HuH-7.5 (cell line): ENCODE data around the gene DGKE.

Source experiments
- DNase-seq: peaks from one replicate; pipeline ENCODE4 v3.0.0; 2011; ENCODE audit warnings: low spot score

DGKE gene

DNA sequence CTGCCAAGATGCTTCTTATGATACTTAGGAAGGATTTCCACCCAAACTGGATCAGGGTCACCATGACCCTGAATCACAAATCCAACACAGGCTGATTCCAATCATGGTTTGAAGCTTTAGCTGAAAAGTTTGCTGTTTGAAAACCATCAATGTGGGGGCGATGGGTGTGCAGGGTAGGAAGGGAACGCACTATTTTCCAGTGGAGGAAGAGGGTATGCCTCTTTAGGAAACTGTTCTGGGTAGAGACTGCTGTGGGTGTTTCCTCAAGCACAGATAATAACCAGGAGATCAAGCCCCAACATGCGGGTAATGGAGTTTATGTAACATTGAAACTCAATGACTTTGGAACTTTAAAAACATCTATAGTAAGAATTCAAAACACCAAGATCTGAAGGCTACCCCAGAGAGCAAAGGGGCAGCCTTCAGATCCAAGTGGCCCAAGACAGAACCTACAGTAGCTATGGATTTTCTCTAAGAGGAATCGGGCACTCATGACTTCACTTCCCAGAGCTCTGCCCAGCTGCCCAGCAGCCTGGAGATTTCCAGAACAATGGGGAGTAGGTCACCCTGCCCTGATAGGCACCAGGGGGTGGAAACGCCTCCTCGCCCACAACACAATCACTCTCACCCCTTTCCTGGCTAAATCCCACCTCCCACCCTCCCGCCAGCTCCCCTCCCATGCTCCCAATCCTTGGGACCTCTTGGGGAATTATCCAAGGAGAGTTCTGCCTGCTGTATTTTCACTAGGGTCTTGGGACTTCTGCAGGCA lies 57.1 kb downstream of the DGKE start:
- DNase-seq, result no peak

DNA sequence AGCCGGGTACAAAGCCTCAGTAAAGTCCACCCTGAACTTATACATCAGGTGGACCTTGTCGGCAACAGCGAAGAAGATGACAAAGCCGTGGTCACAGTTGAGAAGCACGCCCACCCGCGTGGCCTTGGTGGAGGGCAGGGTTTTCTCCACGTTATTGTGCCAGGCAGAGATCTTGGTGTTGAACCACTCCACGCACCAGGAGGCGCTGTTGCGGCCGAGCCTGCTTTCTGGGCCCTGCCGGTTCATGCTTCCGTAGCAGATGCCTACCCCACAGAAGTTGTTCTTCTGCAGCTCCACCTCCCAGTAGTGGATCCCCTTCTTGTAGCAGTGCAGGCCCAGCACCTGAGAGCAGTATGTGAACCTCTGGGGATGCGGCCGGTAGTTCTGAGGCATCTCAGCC lies 57.8 kb downstream of the DGKE start:
- no peak for DNase-seq

DNA sequence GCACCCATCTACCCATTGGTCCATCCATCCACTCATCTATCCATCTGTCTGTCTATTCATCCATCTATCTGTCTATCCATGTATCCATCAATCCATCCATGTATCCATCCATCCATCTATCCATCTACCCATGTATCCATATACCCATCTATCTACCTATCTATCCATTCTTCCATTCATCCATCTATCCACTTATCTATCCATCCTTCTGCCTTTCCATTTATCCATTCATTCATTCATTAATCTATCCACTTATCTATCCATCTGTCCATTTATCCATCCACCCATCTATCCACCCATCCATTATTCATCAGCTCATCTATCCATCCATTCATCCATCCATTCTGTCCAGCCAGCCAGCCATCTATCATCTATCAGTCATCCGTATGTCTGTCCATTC lies 58.4 kb downstream of the DGKE start:
- no peak for DNase-seq

DNA sequence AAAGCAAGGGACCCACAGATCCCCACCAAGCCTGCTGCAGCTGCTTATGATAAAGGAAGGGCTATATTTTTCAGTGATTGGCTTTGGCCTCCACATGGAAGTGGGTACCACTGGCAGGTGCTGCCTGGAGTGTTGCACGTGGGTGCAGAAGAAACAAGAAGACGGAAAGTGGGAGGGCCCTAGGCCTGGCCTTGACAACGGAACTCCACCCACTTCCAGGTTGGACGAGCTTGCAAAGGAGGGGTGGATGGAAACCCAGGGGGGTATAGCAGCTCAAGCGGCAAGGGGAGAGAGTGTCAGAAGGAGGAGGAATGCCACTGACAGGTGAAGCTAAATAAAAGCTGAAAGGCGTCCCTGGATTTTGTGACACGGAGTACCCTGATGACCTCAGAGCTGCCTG lies 59.6 kb downstream of the DGKE start:
- no peak for DNase-seq

DNA sequence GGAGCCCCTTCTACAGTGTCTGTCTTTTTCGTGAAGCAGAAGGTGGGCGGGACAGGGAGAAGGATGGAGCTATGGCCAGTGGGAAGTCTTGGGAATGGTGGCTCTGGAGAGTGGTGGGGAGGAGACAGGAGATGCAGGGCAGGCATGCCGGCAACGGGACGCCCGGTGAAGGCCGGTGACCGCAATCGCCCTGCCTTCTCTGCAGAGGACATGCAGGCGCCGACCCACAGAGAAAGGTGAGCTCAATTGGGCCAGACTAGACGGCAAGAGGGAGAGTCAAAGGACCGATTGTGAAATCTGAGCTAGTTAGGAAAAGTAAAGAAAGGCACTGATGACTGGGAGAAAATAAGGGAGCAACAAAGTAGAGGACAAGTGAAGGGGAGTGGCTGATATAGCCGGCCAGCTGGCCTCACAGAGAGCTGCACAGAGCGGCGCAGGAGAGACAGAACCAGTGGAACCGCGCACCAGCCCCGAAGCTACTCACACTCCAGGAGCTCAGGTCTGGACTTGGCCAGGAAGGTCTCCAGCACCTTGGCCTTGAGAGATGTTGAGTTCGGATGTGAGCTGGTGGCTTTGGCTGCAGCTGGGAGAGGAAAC lies 61.0 kb downstream of the DGKE start:
- DNase-seq, result no peak

DNA sequence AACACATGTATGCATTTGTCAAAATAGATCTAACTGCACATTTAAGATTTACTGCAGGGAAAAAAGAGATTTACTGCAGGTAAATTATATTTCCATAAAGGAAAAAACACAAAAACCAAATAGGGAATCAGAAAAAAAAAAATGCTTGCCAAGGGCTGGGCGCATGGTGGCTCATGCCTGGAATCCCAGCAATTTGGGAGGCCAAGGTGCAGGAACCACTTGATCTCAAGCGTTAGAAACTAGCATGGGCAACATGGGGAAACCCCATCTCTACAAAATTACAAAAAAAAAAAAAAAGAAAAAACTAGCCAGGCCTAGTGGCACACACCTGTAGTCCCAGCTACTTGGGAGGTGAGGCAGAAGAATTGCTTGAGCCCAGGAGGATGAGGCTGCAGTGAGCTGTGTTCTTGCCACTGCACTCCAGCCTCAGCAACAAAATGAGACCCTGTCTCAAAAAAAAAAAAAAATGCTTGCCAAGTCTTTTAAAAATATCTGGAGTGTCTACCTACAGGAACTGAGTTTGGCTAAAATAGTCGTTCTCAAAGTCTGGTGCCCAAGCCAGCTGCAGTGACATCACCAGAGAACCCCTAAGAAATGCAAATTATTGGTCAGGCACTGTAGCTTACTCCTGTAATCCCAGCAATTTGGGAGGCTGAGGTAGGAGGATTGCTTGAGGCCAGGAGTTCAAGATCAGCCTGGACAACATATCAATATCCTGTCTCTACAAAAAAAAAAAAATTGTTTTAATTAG lies 62.4 kb downstream of the DGKE start:
- no peak for DNase-seq

DNA sequence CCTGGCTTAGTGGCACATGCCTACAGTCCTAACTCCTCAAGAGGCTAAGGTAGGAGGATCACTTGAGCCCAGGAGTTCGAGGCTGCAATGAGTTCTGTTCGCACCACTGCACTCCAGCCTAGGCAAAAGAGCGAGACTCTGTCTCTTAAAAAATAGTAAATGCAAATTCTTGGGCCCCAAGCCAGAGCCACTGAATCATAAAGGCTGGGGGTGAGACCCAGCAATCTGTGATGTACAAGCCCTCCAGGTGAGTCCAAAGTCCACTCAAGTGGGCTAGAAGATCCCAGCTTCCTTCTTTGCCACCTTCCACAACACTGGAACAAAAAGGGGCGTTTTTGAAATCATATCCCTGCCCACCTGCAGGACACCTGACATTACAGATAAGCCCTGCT lies 63.0 kb downstream of the DGKE start:
- DNase-seq, result no peak

DNA sequence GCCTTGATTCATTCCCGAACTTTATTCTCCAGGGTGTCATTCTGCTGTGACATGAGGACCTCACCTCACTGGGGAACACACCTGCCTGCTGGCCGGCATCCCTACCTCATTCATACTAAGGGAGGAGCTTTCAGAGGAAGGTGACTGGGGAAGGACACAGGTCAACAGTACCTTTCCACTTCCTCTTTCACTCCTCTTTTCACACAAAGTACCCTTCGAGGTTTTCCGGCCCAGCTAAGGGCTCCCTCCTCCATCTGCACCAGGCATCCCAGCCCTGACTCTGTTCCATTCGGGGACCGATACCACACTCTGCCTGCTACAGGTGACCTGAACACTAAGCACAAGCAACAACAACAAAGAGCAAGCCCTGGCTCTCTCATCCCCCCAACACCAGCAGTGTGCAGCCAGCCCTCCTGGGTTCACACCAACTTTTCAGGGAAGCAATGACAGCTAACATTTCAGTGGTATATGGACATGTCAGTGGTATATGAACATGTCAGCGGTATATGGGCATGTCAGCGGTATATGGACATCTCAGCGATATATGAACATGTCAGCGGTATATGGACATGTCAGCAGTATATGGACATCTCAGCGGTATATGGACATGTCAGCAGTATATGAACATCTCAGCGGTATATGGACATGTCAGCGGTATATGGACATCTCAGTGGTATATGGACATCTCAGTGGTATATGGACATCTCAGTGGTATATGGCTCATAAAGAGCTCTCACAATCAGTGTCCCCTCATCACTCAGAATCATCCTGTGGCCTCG lies 63.9 kb downstream of the DGKE start:
- no peak for DNase-seq

DNA sequence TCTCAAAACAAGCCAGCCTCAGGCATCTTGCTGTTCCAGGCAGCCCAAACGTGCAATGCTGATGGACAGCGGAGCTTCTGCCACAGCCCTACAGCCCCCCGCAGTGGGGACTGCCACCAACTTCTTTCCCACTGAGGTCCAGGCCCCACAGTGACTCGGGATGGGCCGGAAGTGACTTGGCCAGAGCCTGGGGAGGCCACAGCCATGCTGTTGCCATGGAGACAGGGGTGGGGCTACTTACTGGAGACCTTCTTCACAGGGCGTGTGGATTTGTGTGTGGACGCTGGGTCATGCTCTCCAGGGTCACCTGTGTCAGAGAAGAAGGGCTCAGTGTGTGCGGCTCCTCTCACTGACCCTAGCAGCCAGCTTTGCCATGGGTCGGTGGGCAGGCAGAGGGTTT lies 64.9 kb downstream of the DGKE start:
- DNase-seq, result no peak

DNA sequence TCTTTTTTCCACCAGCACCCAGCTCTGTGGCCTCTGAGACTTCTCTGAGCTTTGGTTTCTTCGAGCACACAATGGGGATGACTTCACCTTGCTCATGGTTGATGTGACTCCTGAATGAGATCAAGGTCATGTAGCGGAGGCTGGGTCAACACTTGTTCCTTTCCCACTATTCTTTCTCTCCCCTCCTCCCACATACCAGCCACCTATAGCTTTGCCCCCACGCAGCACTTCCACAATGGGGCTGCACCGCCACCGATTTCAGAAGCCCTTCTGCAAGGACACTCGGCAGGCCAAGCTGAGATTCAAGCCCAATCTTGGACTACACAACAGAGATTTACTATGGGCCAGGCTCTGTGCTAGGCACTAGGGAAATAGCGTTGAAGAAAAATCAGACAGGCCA lies 65.5 kb downstream of the DGKE start:
- DNase-seq, result no peak

DNA sequence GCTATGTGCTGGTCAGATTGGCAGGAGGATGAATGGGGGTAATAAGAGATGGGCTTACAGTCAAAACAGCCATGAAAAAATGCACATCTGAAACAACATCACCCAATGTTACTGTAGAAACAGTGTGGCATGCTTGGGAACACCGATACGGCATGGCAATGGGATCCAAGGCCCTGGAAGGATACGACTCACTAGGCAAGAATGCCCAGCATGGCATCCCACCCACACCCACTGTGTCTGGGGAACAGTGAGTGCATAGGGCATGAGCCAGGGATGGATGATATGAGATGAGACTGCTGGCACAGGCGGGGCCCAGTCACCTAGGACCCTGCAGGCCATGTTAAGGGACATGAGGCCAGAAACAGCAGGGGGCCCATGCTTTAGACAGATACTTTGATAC lies 68.4 kb downstream of the DGKE start:
- DNase-seq, result no peak

DNA sequence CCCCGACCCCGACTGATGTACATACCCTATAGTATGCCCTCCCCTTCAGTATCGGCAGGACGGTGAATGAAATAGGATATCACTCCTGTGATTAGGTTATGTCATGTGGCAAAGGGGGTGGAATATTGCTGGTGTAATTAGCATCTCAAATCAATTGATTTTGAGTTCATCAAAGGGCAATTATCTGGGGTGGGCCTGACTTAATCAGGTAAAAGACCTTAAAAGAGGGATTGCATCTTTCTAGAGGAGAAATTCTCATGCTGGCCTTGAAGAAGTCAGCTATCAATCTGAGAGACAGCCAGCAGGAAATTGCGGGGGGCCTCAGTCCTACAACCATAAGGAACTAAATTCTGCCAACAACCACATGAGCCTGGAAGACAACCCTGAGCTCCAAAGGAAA lies 69.6 kb downstream of the DGKE start:
- DNase-seq, result no peak

DNA sequence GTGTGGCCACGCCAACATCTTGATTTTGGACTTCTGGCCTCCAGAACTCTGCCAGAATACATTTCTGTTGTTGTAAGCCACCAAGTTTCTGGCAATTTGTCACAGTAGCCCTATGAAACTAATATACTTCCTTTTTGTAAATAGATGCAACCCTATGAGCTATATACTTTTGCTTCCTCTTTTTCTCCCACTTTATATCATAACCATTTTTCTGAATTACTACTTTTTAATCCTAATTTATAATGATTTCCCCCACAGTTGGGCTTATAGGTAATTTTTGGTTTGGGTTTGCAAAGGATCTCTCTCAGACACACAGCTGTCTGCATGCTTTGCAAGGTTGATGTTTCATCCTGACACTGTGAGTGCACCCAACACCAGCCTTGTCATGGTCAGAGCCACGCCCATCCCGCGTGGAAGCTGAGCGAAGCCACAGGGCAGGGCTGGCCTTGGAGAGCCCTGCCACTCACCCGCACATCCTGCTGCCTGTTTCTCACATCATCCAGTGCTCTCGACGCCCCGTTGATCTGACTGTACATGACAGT lies 74.1 kb downstream of the DGKE start:
- DNase-seq, result no peak

DNA sequence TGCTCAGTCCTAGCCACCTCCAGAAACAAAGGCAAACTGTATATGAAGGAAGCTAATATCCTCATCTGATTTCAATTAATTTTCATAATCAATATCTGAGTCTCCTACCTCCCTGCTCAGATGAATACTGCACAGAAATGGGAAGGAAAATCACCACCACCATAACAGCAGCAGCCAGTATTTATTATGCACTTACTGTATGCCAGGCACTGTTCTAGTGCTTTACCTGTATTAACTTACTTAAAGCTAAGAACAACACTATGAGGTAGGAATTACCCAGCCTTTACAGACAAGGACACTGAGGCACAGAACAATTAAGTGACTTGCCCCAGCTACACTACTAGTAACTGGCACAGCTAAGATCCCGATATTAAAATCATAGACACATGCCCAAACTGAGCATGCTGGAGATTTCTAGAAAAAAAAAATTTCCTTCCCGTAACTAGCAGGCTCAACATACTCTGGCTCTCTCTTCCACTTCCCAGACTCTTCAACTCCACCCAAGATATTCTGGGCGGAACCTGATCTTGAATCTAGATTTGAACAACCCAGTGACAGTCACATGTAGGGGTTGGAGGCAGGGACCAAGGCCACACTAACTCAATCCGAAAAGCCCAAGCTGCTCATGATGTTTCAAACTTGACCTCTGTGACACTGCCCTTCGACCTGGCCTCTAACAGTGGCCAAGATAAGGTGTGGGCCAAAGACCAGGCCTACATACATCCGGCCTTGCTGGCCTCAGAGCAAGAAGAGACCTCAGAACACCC lies 76.0 kb downstream of the DGKE start:
- DNase-seq, result no peak

DNA sequence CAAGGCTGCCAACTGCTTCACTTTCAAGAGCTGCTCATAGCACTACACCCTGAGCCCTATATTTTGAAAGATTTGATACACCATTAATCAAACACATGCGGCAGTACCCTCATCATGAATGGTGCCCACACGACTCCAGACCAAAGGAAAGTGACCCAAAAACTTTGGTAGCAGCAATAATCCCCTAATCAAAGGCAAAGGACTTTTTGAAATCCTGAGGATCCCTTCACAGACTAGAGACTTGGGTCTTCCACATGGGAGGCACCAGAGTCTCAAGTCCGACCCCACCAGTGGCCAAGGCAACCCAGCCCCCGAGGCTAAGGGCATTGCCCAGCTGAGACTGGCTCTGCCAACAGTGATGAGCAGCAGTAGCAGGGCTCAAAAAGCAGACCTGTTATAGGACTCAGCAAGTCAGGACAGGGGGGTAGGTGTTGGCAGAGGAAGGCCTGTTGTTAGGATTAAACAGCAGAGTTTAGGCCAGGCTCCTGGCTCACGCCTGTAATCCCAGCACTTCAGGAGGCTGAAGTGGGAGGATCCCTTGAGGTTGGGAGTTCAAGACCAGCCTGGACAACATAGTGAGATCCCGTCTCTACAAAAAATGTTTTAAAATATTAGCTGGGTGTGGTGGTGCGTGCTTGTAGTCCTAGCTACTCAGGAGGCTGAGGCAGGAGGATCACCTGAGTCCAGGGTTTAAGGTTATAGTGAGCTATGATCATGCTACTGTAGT lies 76.7 kb downstream of the DGKE start:
- DNase-seq, result no peak

DNA sequence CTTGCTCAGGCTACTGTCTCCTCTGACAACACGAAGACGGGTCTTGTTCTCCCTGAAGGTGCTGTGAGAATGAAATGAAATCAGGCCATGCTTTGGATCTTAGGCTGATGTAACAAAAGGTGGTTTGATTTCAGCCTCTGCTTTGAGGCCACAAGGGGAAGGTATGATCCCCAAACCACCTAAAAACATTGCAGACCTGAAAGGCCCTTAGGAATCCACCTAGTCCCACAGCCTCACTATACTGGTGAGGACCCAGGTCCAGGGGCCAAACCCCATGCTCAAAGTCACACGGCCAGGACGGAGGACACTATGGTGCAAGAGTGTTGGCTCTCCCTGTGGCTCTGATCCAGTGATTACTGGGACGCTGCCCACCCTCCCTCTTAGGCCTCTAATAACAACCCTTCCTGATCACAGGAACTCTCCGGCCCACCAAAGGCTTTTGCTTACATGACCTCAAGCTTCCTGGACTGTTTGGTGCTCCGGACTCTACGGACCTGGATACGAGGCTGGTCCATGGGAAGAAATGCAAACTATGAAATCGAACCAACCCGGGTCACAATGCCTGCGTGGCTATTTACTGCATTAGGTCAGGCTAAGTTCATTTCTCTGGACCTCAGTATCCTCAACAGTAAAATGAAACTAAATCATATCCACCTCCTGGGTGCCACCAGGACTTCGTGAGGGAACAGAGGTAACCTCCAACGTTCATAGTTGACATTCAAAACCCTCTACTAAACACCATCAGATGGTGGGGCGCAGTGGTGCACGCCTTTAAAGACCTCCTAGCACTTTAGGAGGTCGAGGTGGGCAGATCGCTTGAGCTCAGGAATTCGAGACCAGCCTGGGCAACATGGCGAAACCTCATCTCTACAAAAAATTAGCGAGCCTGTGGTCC lies 78.4 kb downstream of the DGKE start:
- no peak for DNase-seq

DNA sequence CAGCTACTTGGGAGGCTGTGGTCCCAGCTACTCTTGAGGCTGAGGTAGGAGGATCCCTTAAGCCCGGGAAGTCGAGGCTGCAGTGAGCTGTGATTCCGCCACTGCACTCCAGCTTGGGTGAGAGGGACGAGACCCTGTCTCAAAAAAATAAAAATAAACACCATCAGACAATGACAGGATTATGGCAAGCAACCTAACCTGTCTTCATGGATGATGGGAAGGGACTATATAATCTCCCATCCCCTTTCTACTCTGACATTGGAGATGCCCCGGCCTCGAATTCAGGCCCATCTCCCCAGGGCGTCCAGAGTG lies 79.0 kb downstream of the DGKE start:
- no peak for DNase-seq

DNA sequence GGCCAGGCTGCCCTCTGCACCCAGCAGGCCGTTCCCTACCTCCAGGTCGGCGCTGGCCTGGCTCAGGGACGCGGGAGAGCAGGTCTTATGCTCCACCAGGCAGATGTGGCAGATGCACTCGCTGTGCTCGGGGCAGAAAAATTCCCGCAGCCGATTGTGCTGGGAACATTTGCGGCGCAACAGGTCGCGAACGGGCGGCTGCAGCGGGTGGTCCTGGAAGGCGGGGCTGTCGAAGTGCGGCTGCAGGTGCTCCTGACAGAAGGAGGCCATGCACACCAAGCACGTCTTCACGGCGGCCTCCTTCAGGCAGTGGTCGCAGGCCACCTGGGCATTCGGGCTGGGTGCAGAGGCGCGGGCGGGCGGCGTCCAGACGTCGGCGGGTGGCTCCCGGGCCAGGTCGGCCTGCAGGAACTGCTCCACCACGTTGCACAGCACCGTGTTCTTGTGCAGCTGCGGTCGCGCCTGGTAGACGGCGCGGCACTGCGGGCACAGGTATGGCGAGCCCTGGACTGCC lies 79.5 kb downstream of the DGKE start:
- DNase-seq, result no peak

DNA sequence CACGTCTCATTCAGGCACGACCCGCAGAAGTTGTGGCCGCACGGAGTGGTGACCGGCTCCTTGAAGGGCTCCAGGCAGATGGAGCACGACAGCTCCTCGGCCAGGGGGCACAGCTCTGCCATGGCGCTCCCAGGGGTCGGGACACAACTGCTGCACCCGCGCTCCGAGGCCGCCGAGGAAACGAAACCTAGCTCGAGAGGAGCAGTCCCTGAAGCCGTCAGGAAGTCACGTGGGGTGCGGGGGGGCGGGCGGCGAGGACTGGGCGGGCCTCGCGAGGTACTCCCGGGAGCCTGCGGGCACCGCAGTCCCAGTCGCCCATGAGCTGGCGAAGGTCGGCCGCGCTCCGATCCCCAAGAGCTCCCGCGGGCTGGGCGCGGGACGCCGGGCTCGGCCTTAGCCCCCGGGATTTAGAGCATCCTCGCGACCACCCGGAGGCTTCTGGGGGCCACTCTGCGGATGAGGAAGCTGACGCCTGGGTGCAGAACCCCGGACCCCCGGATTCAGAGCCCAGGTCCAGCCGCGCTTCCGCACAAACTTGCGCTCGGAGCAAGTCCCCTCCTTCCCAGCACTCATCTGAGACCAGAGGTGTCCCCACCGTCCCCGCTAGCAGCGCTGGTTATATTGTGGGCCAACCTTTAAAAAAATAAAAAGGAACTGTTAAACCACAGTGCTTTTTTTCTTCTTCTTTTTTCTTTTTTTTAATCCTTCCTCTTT lies 80.1 kb downstream of the DGKE start, which contains the start of gene TRIM25:
Gene TRIM25 (minus strand): TSS at position 183 of the 714 bp plus-strand sequence. CDS start 61 bp downstream, at position 122.
- peak; percentile 91 for DNase-seq
